Thyroid gland (tissue), 4 donors: Measurements from ENCODE around the gene CDK8.

Source experiments
- CTCF ChIP-seq, 6 experiments: fragments of 200-600 bp in 3 of 6; fragments of 450-650 bp in 3 of 6; sonication (generic) in 3 of 6; IDR thresholded peaks; one replicate each; pipeline ENCODE4 v1.5.1; 2016 to 2019; ENCODE audit warnings: antibody characterized with exemption in 6 of 6, mild to moderate bottlenecking in 2 of 6, inconsistent platforms in 1 of 6, moderate library complexity in 1 of 6
- POLR2A ChIP-seq, 2 donors: fragments of 450-650 bp; IDR thresholded peaks; one replicate each; pipeline ENCODE4 v1.6.1; 2017; ENCODE audit warnings: antibody characterized with exemption in 2 of 2, mild to moderate bottlenecking in 2 of 2, moderate library complexity in 1 of 2

GRCh38 chr13:26216042-26216441, 37.9 kb upstream of the CDK8 start:
- TF ChIP-seq CTCF (IDR thresholded peaks at IDR 0.05) (no peak), POLR2A (IDR thresholded peaks at IDR 0.05) (no peak)
